A549 (cell line): ENCODE data around the gene MRPL11. TPM values are rescaled to one million over a fixed set of nuclear protein-coding genes. Genes with fewer than 3 reads are reported as not detected.
A peak's percentile ranks its signal among the peaks of the same experiment; 100 is the strongest.
"Not testable (repeated sequence)": the region's sequence is repeated elsewhere in the genome, so short reads cannot be mapped to it uniquely, and the experiment has no call there.

Experiments used
- ATAC-seq, 2 experiments: fragments of 200-7000 bp in 1 of 2; fragments of >200 bp in 1 of 2; cut with Nextera tagmentation in 1 of 2; cut with Tn5 transposase in 1 of 2; 3 replicates each; pipeline versions ENCODE4 v1.8.0 to v1.9.1; 2018 to 2020; ENCODE audit warnings: mild to moderate bottlenecking in 1 of 2, moderate library complexity in 1 of 2
- CTCF ChIA-PET: fragments of 300-600 bp; sonication (Branson Sonifier 250); formaldehyde crosslinking; extraction: SDS; loops from one replicate; lab custom pipeline; 2021; ENCODE audit warnings: antibody characterized with exemption, inconsistent platforms; lab: Yijun Ruan, JAX
- POLR2A ChIA-PET: fragments of 350-600 bp; formaldehyde crosslinking; extraction: SDS; loops from one replicate; lab custom pipeline; 2021; ENCODE audit warnings: antibody characterized with exemption, inconsistent platforms; lab: Yijun Ruan, JAX
- DNase-seq, 2 experiments: peaks; one replicate each; pipeline versions ENCODE4 v3.0.0 to v3.0.0-alpha.2; 2011 to 2016; ENCODE audit warnings: low read depth in 1 of 2, low spot score in 1 of 2
- FAIRE-seq: peaks from 2 replicates; lab custom pipeline; 2011; peaks lifted over from hg19 to GRCh38; lab: Jason Lieb, UNC
- H3K27ac ChIP-seq, 2 experiments: fragments of >200 bp; sonication (Bioruptor Twin); formaldehyde crosslinking; 3 replicates each; pipeline ENCODE4 v1.5.1; 2016 to 2017
- H3K4me1 ChIP-seq: fragments of >200 bp; sonication (Bioruptor Twin); formaldehyde crosslinking; 3 replicates; pipeline ENCODE4 v1.6.1; 2016
- H3K4me2 ChIP-seq: fragments of >200 bp; sonication (Bioruptor Twin); formaldehyde crosslinking; 3 replicates; pipeline ENCODE4 v1.6.1; 2016
- H3K4me3 ChIP-seq: fragments of >200 bp; sonication (Bioruptor Twin); formaldehyde crosslinking; 3 replicates; pipeline ENCODE4 v1.5.1; 2016
- H3K9me3 ChIP-seq: fragments of >200 bp; sonication (Bioruptor Twin); formaldehyde crosslinking; 3 replicates; pipeline ENCODE4 v1.6.1; 2016
- BHLHE40 ChIP-seq: IDR thresholded peaks from 2 replicates; pipeline ENCODE4 v1.6.1; 2012; ENCODE audit warnings: low read depth, low read length, inconsistent platforms
- CEBPB ChIP-seq, 2 experiments: fragments of >200 bp in 1 of 2; sonication (Bioruptor Twin) in 1 of 2; formaldehyde crosslinking in 1 of 2; IDR thresholded peaks; 2 replicates each; pipeline ENCODE4 v1.6.1; 2012 to 2016
- EHF ChIP-seq: fragments of 250-450 bp; sonication (Bioruptor Pico); IDR thresholded peaks from 2 replicates; pipeline ENCODE4 v1.5.0; 2020; ENCODE audit warnings: mild to moderate bottlenecking
- EP300 ChIP-seq, 2 experiments: fragments of >200 bp; sonication (Bioruptor Twin); formaldehyde crosslinking; IDR thresholded peaks; 2 replicates in 1 of 2; 3 replicates in 1 of 2; pipeline ENCODE4 v1.6.1; 2016 to 2017
- FOSL2 ChIP-seq, 2 experiments: fragments of 450-650 bp in 1 of 2; fragments of >200 bp in 1 of 2; sonication (Bioruptor Twin) in 1 of 2; formaldehyde crosslinking; IDR thresholded peaks; 2 replicates each; pipeline versions ENCODE4 v1.5.0 to v1.6.1; 2016 to 2020; ENCODE audit warnings: mild to moderate bottlenecking in 1 of 2, moderate library complexity in 1 of 2
- HOXB13 ChIP-seq: fragments of 250-450 bp; sonication (Bioruptor Pico); IDR thresholded peaks from 2 replicates; pipeline ENCODE4 v1.5.0; 2020; ENCODE audit warnings: low read depth, mild to moderate bottlenecking, moderate library complexity
- JUN ChIP-seq, 2 experiments: fragments of >200 bp; sonication (Bioruptor Twin); formaldehyde crosslinking; IDR thresholded peaks; 2 replicates in 1 of 2; 3 replicates in 1 of 2; pipeline ENCODE4 v1.6.1; 2016 to 2017
- JUNB ChIP-seq: fragments of >200 bp; sonication (Bioruptor Twin); formaldehyde crosslinking; IDR thresholded peaks from 2 replicates; pipeline ENCODE4 v1.6.1; 2016
- MAFK ChIP-seq: fragments of 450-650 bp; IDR thresholded peaks from 2 replicates; pipeline ENCODE4 v1.6.1; 2014; ENCODE audit not compliant: partially characterized antibody
- NR3C1 ChIP-seq: fragments of >200 bp; sonication (Bioruptor Twin); formaldehyde crosslinking; IDR thresholded peaks from 3 replicates; pipeline ENCODE4 v1.6.1; 2017
- RARB ChIP-seq: fragments of 250-450 bp; sonication (Bioruptor Pico); IDR thresholded peaks from 2 replicates; pipeline ENCODE4 v1.8.0; 2021; ENCODE audit warnings: mild to moderate bottlenecking, moderate library complexity
- SMC3 ChIP-seq: fragments of >200 bp; sonication (Bioruptor Twin); formaldehyde crosslinking; IDR thresholded peaks from 3 replicates; pipeline ENCODE4 v1.6.1; 2018; ENCODE audit warnings: inconsistent platforms
- ZNF302 ChIP-seq: fragments of 250-450 bp; sonication (Bioruptor Pico); IDR thresholded peaks from 2 replicates; pipeline ENCODE4 v1.9.0; 2021; ENCODE audit warnings: inconsistent platforms, mild to moderate bottlenecking, moderate library complexity
- WGBS: methylation state at CpG from one replicate; pipeline ENCODE4 v1.1.6; 2017; ENCODE audit errors: missing lambda C conversion rate; 5-methylcytosine and 5-hydroxymethylcytosine counted together
- polyA plus RNA-seq, 4 experiments: library from polyadenylated mRNA; depleted of rRNA in 3 of 4; stranded (reverse); fragments of >200 nt; fragmentation: RNase III in 1 of 4; extraction: RNeasy Plus Mini Kit Qiagen cat#74134 plus additional on column Dnase treatment in 1 of 4; gene quantifications; 2 replicates in 3 of 4; 3 replicates in 1 of 4; pipeline ENCODE4 v1.2.3, GENCODE V29; 2011 to 2017
- TF ChIP-seq, protein P1 (sequence below): fragments of >200 bp; sonication (Bioruptor Twin); formaldehyde crosslinking; IDR thresholded peaks from 2 replicates; pipeline ENCODE4 v1.6.1; 2016

Gene MRPL11
- polyA plus RNA-seq, 2 of the 4 experiments (the other 2 are of a cell fraction) = 62.9 to 73.8 TPM

DNA sequence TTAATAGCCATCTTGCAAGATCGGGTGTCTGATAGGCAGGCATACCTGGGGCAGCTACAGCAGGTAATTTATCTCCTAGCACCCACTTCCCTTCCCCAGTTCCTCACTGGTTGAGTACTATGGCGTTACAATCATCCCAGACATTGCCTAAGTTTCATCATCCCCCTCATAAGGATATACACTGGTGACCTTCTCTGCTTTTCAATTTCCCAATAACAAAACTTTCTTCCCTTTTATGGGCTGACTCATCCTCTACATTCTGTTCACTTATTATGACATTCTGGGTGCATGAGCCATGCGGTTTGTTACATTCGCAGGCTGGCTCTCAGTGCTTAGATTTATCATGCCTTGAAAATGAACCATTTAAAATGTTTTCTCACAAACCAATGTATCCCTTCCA, 5.0 kb upstream of the MRPL11 start:
- peak overlapping the region; percentile 49 to 66 for H3K27ac ChIP-seq
- DNase-seq = peak; percentile 48 to 59
- no peaks in the 10 kb centered on the region for H3K9me3 ChIP-seq
- peak; percentile 45; the same call in 1 of the 2 replicates for TF ChIP-seq JUNB
- no peak for TF ChIP-seq EHF (CRISPR knock-in tag)
- 0 out of 5 replicates have a peak, but pooled peaks of 1 of the 2 experiments have one; percentile 22 for TF ChIP-seq EP300 (IDR thresholded peaks at IDR 0.05)
- TF ChIP-seq MAFK = no peak
- TF ChIP-seq ZNF302 (CRISPR knock-in tag) = no peak
- no peak for TF ChIP-seq NR3C1
- TF ChIP-seq CEBPB (IDR thresholded peaks at IDR 0.05) = peak; percentile 47 to 70; a peak in 3 of 4 replicates
- TF ChIP-seq, protein P1, sequence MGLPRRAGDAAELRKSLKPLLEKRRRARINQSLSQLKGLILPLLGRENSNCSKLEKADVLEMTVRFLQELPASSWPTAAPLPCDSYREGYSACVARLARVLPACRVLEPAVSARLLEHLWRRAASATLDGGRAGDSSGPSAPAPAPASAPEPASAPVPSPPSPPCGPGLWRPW = peak; percentile 40; the same call in 1 of the 2 replicates
- peak; percentile 66; the same call in 1 of the 2 replicates for TF ChIP-seq FOSL2 (IDR thresholded peaks at IDR 0.05)
- TF ChIP-seq FOSL2 (CRISPR knock-in tag; IDR thresholded peaks at IDR 0.05) = peak; percentile 86
- no peak for TF ChIP-seq JUN (IDR thresholded peaks at IDR 0.05)
- no peak for TF ChIP-seq SMC3
- TF ChIP-seq HOXB13 = peak; percentile 23; the same call in 1 of the 2 replicates
- FAIRE-seq = no peak
- WGBS = 8% methylated on average over 4 of the region's 4 CpGs
- ChIA-PET CTCF (interaction anchor here (1.1 to 3.0 kb wide), 3 partner anchors 13 to 35 kb away, joined by 5 to 12 read pairs (median 7); no protein-coding TSS in a partner anchor), POLR2A (no interaction called here)
- no peak overlapping the region for H3K4me3 ChIP-seq
- peak; percentile 48 to 60; a peak in 4 of 6 replicates for ATAC-seq
- H3K4me2 ChIP-seq = peak overlapping the region; percentile 43
- peaks cover 15% of the 10 kb centered on the region for H3K4me1 ChIP-seq

DNA sequence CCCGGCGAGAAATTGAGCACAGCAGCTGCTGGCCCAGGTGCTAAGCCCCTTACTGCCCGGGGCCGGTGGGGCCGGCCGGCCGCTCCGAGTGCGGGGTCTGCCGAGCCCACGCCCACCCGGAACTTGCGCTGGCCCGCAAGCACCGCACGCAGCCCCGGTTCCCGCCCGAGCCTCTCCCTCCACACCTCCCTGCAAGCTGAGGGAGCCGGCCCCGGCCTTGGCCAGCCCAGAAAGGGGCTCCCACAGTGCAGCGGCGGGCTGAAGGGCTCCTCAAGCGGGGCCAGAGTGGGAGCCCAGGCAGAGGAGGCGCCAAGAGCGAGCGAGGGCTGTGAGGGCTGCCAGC, 2.3 kb upstream of the MRPL11 start:
- POLR2A ChIA-PET, DNase-seq, H3K9me3 ChIP-seq, H3K4me3 ChIP-seq, H3K4me2 ChIP-seq, H3K27ac ChIP-seq, FAIRE-seq, ATAC-seq: not testable (repeated sequence)
- H3K4me1 ChIP-seq = peaks cover 22% of the 10 kb centered on the region
- CTCF ChIA-PET = interaction anchor here (0.6 to 48.5 kb wide), 5 partner anchors 14 to 218 kb away, joined by 3 to 1614 read pairs (median 15); partner anchors contain the start of genes DPP3 and NPAS4
- 52% methylated on average over 22 of the region's 27 CpGs for WGBS

DNA sequence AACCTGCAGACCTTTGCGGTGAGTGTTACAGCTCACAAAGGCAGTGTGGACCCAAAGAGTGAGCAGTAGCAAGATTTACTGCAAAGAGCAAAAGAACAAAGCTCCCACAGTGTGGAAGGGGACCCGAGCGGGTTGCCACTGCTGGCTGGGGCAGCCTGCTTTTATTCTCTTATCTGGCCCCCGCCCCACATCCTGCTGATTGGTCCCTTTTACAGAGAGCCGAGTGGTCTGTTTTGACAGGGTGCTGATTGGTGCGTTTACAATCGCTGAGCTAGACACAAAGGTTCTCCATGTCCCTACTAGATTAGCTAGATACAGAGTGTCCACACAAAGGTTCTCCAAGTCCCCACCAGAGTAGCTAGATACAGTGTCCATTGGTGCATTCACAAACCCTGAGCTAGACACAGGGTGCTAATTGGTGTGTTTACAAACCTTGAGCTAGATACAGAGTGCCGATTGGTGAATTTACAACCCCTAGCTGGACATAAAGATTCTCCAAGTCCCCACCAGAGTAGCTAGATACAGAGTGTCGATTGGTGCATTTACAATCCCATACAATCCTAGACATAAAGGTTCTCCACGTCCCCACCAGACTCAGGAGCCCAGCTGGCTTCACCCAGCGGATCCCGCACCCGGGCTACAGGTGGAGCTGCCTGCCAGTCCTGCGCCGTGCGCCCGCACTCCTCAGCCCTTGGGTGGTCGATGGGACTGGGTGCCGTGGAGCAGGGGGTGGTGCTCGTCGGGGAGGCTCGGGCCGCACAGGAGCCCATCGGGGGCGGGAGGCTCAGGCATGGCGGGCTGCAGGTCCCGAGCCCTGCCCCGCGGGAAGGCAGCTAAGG, 1.7 kb upstream of the MRPL11 start:
- CTCF ChIA-PET = interaction anchor here (1.0 to 48.5 kb wide), 6 partner anchors 15 to 39 kb away, joined by 3 to 1614 read pairs (median 10); partner anchors contain the start of genes DPP3 and NPAS4
- POLR2A ChIA-PET = interaction anchor here (1.9 kb wide), 1 partner anchor 40 kb away, joined by 22 read pairs; the partner anchor contains the start of gene DPP3
- not testable (repeated sequence) for H3K4me3 ChIP-seq, DNase-seq, H3K27ac ChIP-seq, H3K4me2 ChIP-seq, ATAC-seq, FAIRE-seq, H3K9me3 ChIP-seq
- peaks cover 22% of the 10 kb centered on the region for H3K4me1 ChIP-seq
- WGBS = 49% methylated on average over 14 of the region's 29 CpGs

DNA sequence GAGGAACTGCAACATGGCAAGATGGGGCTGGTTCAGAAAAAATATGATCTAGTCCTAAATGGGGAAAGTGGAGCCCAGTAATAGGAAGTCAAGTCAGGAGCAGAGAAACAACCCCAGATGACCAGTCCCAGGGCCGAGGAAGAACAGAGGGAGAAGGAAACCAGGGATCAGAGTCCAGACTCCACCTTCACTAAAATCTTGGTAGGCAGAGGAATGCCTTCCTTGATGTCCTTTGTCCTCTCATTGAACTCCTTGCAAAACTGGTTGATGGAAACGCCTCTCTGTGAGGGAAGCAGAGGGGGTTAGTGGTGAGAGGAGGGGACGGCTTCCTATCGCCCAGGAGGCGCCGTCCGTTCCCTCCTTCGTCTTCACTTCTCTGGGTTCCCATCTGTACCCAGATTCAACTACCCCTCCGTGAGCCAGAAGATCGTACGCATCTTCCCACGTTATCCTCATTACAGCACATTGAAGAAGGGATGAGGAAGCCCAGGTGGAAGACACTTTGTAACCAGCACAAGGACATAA, 607 bp downstream of the MRPL11 start:
- no peak for FAIRE-seq
- 21% methylated on average over 12 of the region's 12 CpGs for WGBS
- DNase-seq = no peak
- peak in 1 of 2 experiments; percentile 4; a peak in 1 of 6 replicates for ATAC-seq
- H3K4me3 ChIP-seq = peak overlapping the region; percentile 69
- peak overlapping the region; percentile 79 to 92 for H3K27ac ChIP-seq
- H3K9me3 ChIP-seq = no peaks in the 10 kb centered on the region
- ChIA-PET CTCF (interaction anchor here (0.6 to 48.5 kb wide), 14 partner anchors 11 to 448 kb away, joined by 3 to 1614 read pairs (median 4); partner anchors contain the start of genes DPP3, NPAS4, RBM4B and ZDHHC24), POLR2A (interaction anchor here (1.2 to 1.9 kb wide), 6 partner anchors 28 to 241 kb away, joined by 4 to 22 read pairs (median 7); partner anchors contain the start of genes DPP3, PELI3, RBM14 and RBM4B)
- peak overlapping the region; percentile 83 for H3K4me2 ChIP-seq
- H3K4me1 ChIP-seq = peaks cover 9% of the 10 kb centered on the region
- no peak for TF ChIP-seq RARB (CRISPR knock-in tag)
- TF ChIP-seq BHLHE40 = no peak
